ENCODE measurements around the gene CNDP1.
"Not testable (repeated sequence)": the region's sequence is repeated elsewhere in the genome, so short reads cannot be mapped to it uniquely, and the experiment has no call there.

CNDP1 gene

DNA sequence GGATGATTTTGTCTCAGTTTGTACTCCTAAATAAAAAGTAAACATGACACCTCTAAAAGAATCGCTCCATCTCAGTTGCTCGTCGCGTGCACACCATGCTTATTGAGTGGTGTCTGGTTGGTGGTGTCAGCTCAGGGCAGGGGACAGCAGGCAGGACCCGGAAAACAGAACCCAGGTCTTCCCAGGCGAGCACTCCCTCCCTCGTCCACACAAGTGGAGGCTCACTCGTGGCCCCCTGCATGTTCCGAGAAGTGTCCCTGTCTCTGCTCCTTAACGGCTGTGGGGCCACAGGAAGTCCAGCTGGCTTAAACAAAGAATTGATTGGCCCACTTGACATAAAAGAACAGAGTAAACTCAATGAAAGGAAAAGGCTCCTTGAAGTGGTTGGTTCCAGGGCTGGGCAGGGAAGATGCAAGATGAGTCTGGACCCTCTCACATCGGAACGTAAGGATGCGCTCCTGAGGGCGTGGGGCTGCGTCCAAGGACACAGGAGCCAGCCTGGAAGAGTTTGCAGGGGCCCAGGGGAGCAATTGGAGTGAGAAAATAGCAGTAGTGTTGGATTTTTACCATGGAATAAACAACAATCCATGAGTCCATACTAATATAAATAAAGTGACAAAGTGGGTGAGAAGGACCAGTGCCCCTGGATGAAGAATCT, 13.1 kb upstream of the CNDP1 start:
- DNase-seq (ENCODE audit: low read depth): no peak

DNA sequence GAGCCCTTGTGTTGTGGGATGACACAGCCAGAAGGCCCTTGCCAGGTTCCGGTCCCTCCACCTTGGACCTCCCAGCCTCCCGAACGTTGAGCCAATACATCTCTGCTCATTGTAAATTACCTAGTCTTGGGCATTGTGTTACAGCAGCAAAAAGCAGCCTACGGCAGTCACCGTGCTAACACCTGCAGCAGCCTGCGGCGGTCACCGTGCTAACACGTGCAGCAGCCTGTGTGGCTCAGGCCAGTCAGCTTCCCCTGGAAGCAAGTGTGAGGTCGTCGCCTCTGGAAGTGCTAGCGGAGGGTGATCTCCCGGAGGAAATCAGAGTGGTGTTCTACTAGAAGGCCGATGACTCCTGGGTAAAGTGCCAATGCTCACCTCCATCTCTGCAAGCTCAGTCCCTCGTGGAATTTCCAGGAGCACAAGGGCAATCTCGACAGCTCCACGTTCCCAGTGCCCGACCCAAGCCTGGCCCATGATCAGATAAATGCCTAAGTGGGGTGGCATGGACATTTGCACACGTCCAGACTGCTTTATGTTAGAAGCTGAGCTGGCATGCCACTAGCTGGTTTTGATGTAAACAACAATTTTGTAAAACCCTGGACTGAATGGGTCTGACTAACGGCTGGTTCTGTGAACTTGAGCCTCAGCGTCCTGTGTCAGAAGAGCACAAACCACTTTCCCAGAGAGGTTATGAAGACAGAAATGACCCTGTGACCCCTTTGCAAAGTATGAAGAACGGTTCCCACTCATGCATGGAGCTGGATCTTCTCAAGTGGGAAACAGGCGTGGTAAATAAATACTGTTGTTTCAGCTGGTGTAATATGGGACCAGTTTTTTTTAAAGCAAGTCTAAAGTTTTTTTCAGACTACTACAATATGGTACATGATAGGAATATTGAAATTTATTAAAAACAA, 11.4 kb upstream of the CNDP1 start:
- no peak for DNase-seq (ENCODE audit: low read depth)

GRCh38 chr18:74524097-74524496, 10.2 kb upstream of the CNDP1 start:
- DNase-seq (ENCODE audit: low read depth): no peak

DNA sequence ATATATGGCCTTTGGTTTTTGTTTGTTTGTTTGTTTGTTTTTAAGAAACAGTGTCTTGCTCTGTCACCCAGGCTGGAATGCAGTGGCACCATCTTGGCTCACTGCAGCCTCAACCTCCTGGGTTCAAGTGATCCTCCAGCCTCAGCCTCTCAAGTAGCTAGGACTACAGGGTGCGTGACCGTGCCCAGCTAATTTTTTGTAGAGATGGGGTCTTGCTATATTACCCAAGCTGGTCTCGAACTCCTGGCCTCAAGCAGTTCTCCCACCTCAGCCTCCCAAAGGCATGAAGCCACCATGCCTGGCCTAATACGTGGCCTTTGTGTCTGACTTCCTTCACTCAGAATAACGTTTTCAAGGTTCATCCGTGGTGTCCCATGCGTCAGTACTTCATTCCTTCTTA, 9.4 kb upstream of the CNDP1 start:
- not testable (repeated sequence) for DNase-seq (ENCODE audit: low read depth)

DNA sequence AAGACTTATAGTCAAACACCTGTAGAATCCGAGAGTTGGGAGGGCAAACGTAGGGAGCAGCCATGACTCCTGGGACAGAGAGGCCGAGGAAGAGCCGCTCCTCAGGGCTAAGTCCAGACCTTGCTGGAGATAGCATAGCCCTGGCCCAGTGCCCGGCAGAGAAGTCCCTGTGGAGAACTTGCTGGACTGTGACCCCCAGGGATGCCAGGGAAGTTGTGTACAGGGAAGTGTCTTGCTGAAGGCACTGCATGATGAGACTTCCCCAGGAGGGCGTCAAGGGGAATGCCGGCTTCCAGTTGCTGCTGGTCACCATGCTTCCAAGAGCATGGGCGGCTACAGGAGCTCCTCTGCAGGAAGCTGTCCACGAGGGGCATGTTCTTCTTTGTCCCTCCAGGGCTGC, 8.6 kb upstream of the CNDP1 start:
- no peak for DNase-seq (ENCODE audit: low read depth)

- DNase-seq (ENCODE audit: low read depth): no peak
These were observed 7.8 kb upstream of the CNDP1 start for GRCh38 chr18:74526488-74526887.

DNA sequence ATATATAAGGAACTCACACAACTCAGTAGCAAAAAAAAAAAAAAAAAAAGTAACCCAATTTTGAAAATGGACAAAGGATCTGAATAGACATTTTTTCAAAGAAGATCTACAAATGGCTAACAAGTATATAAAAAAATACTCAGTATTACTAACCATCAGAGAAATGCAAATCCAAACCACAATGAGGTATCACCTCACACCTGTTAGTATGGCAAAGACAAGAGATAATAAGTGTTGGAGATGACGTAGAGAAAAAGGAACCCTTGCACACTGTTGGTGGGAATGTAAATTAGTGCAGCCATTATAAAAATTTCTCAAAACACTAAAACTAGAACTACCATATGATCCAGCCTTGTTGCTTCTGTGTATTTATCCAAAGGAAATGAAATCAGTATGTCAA, 5.8 kb upstream of the CNDP1 start:
- no peak for DNase-seq (ENCODE audit: low read depth)

- DNase-seq (ENCODE audit: low read depth): no peak
These were observed 5.4 kb upstream of the CNDP1 start for GRCh38 chr18:74528913-74529312.

GRCh38 chr18:74529378-74529777, 4.9 kb upstream of the CNDP1 start:
- no peak for DNase-seq (ENCODE audit: low read depth)

- DNase-seq (ENCODE audit: low read depth): no peak
These were observed 4.3 kb upstream of the CNDP1 start for GRCh38 chr18:74529811-74530583.

DNA sequence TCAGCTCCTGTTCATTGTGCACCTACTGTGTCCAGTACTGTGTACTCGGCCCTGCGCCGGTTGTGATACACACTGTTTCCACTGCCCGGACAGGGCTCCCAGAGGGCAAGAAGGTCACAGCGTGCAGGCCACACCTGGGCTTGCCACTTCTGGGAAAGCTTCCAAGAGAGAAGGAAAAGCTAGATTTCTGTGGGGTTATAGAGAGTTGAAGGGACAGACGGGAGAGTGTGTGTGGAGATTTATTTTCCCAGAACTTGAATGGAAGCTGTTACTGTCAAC, 3.8 kb upstream of the CNDP1 start:
- no peak for DNase-seq (ENCODE audit: low read depth)

- DNase-seq (ENCODE audit: low read depth): no peak
These were observed 3.3 kb upstream of the CNDP1 start for GRCh38 chr18:74531043-74531442.

DNA sequence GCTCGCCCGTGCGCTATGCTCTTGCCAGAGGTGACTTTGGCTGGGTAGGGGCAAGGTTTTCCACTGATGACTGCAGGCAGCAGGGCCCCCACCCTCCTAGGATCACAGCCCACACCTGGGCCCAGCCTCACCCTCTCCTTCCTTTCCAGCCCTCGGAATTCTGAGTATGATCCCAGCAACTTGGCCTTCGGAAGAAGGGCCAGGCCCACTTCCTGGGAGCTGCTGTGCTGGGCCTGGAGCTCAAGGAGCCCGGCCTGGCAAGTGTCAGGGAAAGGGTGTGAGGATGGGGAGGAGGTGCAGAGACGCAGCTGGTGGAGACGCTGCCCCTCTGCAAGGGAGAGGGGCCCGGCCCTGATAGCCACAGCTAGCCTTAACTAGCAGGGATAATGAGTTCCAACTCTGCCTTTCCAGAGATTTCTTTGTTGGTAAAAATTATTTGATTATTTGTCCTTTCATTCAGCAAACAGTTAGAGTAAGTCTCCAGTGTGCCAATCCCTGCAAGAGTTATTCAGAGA, 1.7 kb upstream of the CNDP1 start:
- no peak for DNase-seq (ENCODE audit: low read depth)

DNA sequence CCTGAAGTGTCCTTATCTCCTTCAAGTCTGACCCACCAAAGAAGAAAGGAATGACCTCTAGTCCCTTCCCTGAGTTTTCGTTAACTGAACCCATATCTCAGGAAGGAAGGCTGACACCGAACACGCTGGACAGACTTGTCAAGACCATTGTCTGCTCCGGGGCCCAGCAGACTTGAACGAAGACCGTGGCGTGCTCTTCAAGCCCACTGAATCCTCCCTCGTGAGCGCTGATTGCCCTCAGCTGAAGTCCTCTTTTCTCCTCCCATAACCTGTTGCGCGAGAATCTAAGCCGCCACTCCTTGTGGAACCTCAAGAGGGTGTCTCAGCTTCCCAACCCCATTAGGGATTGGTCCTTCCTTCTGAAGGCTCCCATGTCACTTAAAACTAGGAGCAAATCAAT, 634 bp upstream of the CNDP1 start:
- DNase-seq (ENCODE audit: low read depth): no peak

- no peak for DNase-seq (ENCODE audit: low read depth)
These were observed 815 bp downstream of the CNDP1 start for GRCh38 chr18:74534981-74535649.

- no peak for DNase-seq (ENCODE audit: low read depth)
These were observed 5.0 kb downstream of the CNDP1 start for GRCh38 chr18:74539289-74539688.

DNA sequence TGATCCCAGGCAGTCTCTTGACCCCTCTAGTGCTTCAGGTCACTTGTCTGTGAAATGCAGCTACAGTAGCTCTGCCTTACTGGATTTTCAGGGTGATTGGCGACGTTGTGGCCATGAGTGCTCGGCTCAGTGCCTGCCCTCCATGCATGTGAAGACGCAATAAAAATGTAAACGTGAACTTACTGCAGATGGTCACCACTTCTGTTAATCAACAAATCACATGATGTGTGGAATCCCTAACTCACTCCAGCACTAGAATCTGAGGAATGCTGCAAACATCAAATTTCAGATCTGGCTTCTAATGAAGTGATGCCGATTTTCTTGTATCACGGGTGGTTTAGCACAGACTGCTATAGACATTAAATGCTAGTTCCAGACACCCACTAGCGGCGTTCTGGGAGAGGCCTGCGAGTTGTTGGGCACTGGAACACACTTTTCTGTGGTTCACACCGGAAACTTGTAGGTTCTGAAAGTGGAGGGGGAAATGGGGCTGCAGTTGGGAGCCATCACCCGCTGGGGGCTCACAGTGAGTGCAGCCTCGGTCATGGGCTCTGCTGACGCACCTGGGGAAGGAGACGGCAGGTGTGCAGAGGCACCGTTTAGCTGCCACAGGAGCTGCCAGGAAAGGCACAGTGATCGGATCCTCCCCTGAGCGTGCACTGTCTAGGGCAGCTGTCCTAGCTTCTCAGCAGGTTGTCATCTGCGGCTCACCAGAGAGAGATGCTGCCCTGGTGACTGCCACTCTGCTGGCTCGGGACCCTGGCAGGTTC, 6.5 kb downstream of the CNDP1 start:
- no peak for DNase-seq (ENCODE audit: low read depth)

DNA sequence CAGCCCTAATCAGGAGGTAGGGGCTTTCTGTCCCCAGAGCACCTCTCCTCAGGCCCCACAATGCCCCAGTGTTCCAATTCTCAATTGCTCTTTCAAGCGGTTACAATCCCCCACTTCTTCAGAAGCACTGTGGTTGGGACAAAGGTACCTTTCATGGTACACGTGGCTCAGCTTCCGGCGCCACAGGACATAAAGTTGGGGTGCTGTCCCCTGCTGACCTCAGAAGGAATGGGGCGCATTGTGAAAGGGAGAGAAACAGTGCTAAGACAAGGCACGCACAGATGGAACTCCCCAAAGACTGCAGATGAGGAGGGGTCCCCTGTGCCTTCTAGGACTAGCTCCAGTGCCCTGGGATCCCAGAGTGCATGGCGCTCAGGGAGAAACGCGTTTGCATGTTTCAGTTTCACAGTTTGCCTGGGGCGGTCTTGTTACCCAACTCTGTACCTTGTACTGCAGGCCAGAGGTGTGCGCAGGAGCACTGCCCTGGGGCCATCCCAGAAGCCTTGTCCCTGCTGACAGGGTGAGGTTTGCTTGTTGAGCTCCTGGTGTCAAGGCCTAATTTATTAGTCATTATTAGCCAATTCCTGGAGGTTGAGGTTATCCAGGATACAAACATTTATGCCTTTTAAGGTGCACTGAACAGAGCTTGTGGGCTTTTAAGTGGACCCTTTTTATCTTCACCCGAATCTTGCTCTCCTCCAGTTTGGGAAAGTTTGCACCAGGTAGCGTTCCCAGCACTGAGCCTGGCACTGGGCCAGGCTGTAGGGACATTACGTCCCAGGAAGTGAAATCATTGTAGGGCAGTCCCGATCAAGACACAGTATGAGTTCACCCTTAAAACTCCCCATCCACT, 7.6 kb downstream of the CNDP1 start:
- DNase-seq (ENCODE audit: low read depth): no peak

DNA sequence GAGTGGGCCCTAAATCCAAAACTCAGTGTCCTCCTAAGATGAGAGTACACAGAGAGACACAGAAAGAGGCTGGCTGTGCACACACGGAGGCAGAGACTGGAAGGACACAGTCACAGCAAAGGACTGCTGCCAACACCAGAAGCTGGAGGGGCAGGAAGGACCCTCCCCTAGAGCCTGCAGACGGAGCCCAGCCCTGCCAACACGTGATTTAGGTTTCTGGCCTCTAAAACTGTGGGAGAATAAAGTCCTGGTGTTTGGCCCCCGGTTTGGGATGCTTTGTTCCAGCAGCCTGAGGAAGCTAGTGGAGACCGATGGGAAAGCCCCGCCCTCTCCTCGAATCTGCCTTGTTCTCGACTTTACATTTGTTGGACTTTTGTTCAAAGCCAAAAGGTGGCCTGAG, 10.6 kb downstream of the CNDP1 start:
- DNase-seq (ENCODE audit: low read depth): no peak

DNA sequence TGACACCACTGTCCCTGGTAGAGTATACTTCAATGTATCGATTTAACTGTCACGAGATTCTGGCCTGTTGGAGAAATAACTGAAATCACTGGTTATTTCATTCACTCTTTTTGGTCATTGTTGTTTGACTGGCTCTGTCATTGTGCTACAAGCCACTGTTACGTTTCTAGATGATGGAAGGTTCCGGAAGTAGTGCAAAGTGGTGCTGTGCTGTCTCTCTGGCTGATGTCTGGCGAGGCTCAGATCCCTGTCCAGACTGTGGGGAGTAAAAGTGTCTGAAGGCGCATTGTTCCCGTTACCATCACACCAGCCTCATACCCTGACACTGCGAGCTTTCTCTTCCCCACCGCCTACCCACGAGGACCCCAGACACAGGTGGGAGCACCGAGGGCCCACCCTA, 11.7 kb downstream of the CNDP1 start:
- no peak for DNase-seq (ENCODE audit: low read depth)

Data from CMK (cell line).